GM12891 (cell line): ENCODE results near the gene STIL.

Experiments used
- DNase-seq: peaks from one replicate; pipeline ENCODE4 v3.0.0; 2011; ENCODE audit warnings: low spot score; ENCODE audit not compliant: insufficient read length
- FAIRE-seq: peaks from 2 replicates; lab custom pipeline; 2011; peaks lifted over from hg19 to GRCh38; lab: Jason Lieb, UNC
- PAX5 ChIP-seq: IDR thresholded peaks from 2 replicates; pipeline ENCODE4 v1.6.1; 2011; ENCODE audit warnings: low read length, moderate library complexity, mild to moderate bottlenecking; ENCODE audit not compliant: insufficient read depth, severe bottlenecking
- POLR2A ChIP-seq: IDR thresholded peaks from 2 replicates; pipeline ENCODE4 v1.6.1; 2011; ENCODE audit warnings: low read depth, low read length, control low read depth
- POLR2AphosphoS5 ChIP-seq: IDR thresholded peaks from 2 replicates; pipeline ENCODE4 v1.6.1; 2011; ENCODE audit warnings: low read depth, low read length, control low read depth
- POU2F2 ChIP-seq: IDR thresholded peaks from 2 replicates; pipeline ENCODE4 v1.6.1; 2011; ENCODE audit warnings: low read depth, mild to moderate bottlenecking, control low read depth, low read length, moderate library complexity
- SPI1 ChIP-seq: IDR thresholded peaks from 2 replicates; pipeline ENCODE4 v1.6.1; 2011; ENCODE audit warnings: low read depth, low read length, control low read depth
- TAF1 ChIP-seq: IDR thresholded peaks from 2 replicates; pipeline ENCODE4 v1.6.1; 2011; ENCODE audit warnings: low read depth, low read length, control low read depth

The STIL gene

GRCh38 chr1:47238935-47239592, 74.9 kb downstream of the STIL start:
- no peak for DNase-seq
- TF ChIP-seq POU2F2 (no peak), SPI1 (no peak), POLR2A (no peak)
- FAIRE-seq: no peak

DNA sequence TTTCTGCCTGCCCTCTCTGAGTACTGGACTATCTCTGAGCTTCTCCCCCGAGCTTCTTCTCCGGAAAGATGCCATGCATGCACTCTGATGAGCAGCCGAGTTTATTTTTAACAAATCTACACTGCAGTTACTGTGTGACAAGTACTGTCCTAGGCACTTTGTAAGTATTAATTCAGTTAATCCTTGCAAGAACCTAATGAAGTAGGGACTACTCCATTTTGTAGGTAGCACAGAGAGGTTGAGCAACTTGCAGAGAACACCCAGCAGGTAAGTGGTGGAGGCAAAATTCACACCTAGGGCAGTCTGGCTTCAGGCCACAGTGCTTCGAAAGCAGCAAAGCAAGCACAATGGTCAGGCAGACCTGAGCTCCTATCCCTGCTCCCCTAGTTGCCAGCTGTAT, 78.1 kb downstream of the STIL start:
- TF ChIP-seq POLR2A: no peak
- TF ChIP-seq PAX5: no peak
- no peak for TF ChIP-seq POU2F2
- FAIRE-seq: no peak

GRCh38 chr1:47235241-47235681, 78.7 kb downstream of the STIL start:
- FAIRE-seq (no peak), DNase-seq (no peak)
- no peak for TF ChIP-seq SPI1
- no peak for TF ChIP-seq TAF1
- TF ChIP-seq POU2F2: no peak
- no peak for TF ChIP-seq PAX5
- no peak for TF ChIP-seq POLR2A
- no peak for TF ChIP-seq POLR2AphosphoS5

More for the DNA sequence above, 78.1 kb downstream of the STIL start:
- DNase-seq: no peak

DNA sequence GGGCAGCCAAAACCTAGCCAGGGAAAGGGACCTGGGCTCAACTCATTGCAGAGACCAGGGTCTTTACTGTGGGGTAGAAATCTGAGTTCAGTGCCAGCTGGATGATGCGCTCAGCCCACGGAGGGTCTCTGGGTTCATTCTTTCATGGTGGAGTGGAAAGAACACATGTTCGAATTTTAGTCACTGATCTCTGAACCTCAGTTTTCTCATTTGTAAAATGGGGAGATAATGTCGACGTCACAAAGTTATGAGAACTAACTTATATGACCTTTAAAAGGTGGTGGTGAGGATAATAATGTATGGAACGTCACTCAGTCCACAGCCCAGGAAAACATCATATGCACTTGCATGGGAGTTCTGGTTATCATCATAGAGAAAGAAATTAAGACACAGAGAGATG, 80.8 kb downstream of the STIL start:
- FAIRE-seq (no peak), DNase-seq (no peak)
- TF ChIP-seq POLR2AphosphoS5 (no peak), POLR2A (no peak), SPI1 (no peak), TAF1 (no peak), PAX5 (no peak), POU2F2 (no peak)

DNA sequence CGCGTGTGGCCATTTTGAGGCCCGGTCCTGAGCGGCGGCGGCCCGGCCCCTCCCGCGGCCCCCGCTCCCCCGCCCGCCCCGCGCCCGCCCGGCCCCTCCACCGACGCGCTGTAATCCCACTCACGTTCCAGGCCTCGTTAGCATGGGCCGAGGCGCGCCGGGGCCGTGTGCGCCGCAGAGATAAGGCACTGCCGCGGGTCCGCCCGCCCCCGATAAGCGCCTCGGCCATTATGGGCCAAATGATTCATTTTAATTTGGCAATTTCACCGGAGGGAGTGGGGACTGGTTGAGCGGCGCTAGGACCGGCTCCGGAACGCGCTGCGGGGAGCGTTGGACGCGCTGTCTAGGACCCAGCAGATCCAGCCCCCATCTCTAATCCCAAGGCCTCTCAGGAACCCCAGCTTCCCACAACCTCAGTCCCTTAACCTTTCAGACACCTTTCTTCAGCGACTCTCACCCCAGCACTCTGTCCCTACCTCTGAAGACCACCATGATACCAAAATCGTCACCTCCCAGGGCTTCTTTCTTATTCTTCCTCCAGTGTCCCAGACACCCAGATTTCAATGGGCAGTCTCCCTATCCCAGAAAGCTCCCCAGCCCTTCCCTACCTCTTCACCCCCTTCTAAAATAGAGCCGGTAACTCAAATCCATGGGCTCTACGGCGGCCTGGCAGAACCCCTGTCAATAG, 81.6 kb downstream of the STIL start, which contains the start of gene TAL1:
TSS of gene TAL1 (minus strand) at position 39 of the 688 bp plus-strand sequence. CDS start 6,337 bp downstream, outside the sequence.
- no peak for DNase-seq
- no peak for FAIRE-seq
- TF ChIP-seq POLR2AphosphoS5 (no peak), PAX5 (no peak), SPI1 (no peak), TAF1 (no peak), POU2F2 (no peak), POLR2A (no peak)

DNA sequence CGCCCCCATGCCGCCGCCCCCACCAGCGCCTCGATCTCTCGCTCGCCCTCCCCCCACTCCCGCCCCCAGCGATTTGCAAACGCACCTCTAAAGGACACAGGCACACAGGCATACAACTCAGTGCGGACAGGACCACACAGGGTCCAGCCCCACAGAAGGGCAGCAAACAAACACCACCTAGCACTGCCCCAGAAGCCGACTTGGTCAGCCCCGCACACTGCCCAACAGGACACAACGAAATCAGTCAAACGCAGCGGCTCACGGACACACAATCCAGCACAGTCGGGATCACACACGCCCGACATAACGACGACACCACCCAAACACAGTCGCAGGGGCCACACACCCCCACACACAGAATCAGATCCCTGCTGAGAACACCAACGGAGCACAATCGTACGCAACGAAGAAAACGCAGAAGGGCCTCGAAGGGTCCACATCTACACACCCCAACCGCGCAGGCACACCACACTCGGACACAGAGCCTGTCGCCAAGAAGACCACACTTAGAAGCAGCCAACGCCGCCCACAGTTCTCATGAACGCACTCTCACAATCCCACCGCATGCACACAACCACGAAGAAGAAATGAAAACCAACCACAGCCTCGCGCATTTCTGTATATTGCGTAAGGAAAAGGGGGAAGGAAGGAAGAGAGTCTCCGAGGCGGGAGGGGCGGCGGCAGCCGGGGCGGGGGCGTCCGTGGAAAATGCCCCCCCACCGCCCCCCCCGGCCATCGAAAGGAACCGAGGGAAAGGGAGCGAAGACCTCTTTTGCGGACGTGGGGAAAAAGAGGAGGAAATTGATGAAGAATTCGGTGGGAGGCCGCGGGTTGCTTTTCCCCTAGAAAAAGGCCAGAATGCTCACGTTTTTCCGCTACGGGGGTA, 82.4 kb downstream of the STIL start:
- peak; percentile 74 for FAIRE-seq
- TF ChIP-seq POLR2A: no peak
- DNase-seq: no peak

GRCh38 chr1:47230692-47231300, 83.2 kb downstream of the STIL start:
- TF ChIP-seq PAX5 (no peak), SPI1 (no peak)
- DNase-seq (no peak), FAIRE-seq (no peak)

DNA sequence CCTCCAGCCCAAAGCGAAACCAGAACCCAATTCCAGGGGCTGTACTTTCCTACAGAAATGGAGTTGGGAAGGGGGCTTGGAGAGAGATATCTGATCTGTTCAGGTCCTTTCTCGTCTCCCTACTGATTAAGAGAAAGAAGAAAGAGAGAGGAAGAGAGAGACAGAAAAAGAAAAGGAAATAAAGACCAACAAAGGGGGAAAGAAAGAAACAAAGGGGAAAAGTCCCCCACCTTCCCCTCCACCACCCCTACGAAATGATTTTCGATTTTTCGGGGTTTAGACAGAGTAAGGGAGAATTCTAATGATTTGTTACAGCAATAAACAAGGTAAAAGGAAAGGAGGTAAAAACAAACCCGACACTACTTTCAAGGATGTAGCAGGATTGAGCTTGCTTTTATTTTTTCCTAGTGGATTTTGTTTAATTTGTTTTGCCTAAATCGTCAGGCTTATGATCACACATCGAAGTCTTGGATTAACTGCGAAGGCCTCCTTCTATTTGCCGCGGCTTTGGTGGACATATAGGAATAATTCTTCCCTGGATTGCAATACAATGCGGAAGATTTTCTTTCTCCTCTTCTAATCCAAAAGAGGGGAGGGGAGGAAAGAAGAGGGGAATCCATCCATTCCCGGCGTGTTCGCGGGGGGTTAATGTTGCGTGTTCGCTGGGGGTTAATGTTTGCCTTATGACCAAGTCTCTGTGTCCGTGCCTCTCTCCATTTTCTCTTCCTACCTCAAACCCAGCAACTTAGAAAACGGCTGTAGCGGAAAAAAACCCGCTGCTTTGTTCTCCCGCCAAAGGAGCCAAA, 83.9 kb downstream of the STIL start:
- no peak for FAIRE-seq
- no peak for DNase-seq
- TF ChIP-seq POLR2AphosphoS5 (no peak), POU2F2 (no peak), SPI1 (no peak), POLR2A (no peak), TAF1 (no peak), PAX5 (no peak)
